HUES6 (cell line): ENCODE data around the gene IFT25.

Source experiments
- H3K27ac ChIP-seq: 2 replicates; pipeline ENCODE4 v1.7.0; 2013; ENCODE audit warnings: low read depth, mild to moderate bottlenecking, low read length, inconsistent platforms
- H3K27me3 ChIP-seq: 2 replicates; pipeline ENCODE4 v1.6.1; 2013; ENCODE audit warnings: low read length; ENCODE audit not compliant: control insufficient read depth, insufficient read depth
- H3K36me3 ChIP-seq: 2 replicates; pipeline ENCODE4 v1.6.1; 2013; ENCODE audit warnings: low read length; ENCODE audit not compliant: control insufficient read depth, insufficient read depth
- H3K4me1 ChIP-seq: 2 replicates; pipeline ENCODE4 v1.6.1; 2013; ENCODE audit warnings: low read length; ENCODE audit not compliant: control insufficient read depth, insufficient read depth
- H3K4me3 ChIP-seq: 2 replicates; pipeline ENCODE4 v1.5.1; 2013; ENCODE audit warnings: low read depth, low read length
- H3K9ac ChIP-seq: one replicate; pipeline ENCODE4 v1.6.1; 2013; ENCODE audit warnings: mild to moderate bottlenecking, low read length
- H3K9me3 ChIP-seq: 2 replicates; pipeline ENCODE4 v1.6.1; 2013; ENCODE audit warnings: low read depth, low read length; ENCODE audit not compliant: control insufficient read depth, insufficient read depth

Gene IFT25

DNA sequence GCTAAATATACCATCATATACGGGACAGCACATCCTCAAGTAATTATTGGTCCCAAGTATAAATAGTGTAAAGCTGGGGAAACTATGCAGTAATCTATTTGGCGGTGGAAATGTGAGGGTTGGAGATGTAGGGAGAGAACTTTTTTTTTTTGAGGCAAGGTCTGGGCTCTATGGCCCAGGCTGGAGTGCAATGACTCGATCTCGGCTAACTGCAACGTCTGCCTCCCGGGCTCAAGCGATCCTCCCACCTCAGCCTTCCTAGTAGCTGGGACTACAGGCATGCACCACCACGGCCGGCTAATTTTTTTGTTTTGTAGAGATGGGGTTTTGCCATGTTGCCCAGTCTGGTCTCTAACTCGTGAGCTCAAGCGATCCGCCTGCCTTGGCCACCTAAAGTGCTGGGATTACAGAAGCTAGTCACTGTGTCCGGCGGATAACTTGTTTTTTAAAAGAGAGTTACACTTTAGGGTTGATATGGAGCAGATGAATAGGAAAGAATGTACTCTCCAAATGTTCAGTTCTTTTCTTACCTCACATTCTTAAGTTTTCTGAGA lies 1.9 kb downstream of the IFT25 start:
- H3K4me1 ChIP-seq: peaks cover 26% of the 10 kb centered on the region
- H3K36me3 ChIP-seq: no peaks in the 10 kb centered on the region
- H3K9me3 ChIP-seq: no peaks in the 10 kb centered on the region
- no peak overlapping the region for H3K9ac ChIP-seq
- H3K4me3 ChIP-seq: no peak overlapping the region
- no peaks in the 10 kb centered on the region for H3K27me3 ChIP-seq
- no peak overlapping the region for H3K27ac ChIP-seq

DNA sequence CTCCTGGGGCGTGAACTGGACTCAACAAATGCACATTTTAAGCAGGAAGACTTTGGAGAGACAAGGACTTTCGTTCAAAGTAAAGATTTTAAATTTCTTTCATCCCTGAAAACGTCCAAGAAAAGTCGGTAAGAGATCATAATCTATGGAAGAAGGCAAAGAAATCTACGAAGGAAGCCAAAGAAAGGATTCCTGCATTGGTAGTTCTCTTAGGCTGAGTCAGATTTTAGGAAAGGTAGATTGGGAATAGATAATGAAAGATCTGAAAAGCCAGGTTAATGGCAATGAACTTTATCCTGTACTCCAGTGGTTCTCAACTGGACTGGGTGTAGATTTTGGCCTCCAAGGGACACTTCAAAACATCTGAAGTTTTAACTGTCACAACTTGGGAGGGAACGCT lies 2.4 kb downstream of the IFT25 start:
- Histone ChIP-seq H3K4me3 (no peak overlapping the region), H3K27me3 (no peaks in the 10 kb centered on the region), H3K27ac (no peak overlapping the region), H3K36me3 (no peaks in the 10 kb centered on the region; the same call in 1 of the 2 replicates), H3K4me1 (peaks cover 26% of the 10 kb centered on the region), H3K9me3 (no peaks in the 10 kb centered on the region), H3K9ac (no peak overlapping the region)

DNA sequence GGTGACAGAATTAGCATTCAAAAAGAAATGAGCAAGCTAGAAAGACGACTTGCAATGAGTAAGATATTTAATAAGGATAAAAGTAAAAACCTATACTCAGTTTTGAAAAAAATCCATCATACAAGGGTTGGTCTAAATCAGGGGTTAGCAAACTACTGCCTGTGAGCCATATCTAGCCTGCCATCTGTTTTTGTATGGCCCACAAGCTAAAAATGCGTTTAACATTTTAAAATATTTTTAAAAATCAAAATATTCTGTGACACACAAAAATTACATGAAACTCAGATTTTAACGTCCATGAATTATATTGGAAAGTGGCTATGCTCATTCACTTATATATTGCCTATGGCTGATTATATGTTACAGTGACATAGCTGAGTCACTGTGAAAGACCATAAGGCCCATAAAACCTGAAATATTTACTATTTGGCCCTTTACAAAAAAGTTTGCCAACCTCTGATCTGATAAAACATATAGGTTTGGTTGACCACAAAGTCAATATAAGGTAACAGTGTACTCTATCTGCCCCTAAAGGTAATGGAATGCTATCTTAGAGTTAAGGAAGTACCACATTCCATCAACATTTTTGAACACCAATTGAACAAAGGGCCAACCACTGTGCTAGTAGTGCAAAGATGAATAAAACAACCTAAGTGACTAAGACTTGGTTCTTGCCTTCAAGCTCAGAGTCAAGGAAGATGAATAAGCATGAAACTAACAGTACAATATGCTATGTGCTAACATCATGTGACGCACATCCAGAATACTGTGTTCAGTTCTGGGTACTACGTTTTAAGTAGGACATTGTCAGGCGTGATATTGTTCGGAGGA lies 3.2 kb downstream of the IFT25 start:
- no peak overlapping the region for H3K9ac ChIP-seq
- no peaks in the 10 kb centered on the region for H3K27me3 ChIP-seq
- H3K9me3 ChIP-seq: no peaks in the 10 kb centered on the region
- peaks cover 25% of the 10 kb centered on the region for H3K4me1 ChIP-seq
- H3K36me3 ChIP-seq: peaks cover 2% of the 10 kb centered on the region; the same call in 1 of the 2 replicates
- no peak overlapping the region for H3K4me3 ChIP-seq
- no peak overlapping the region for H3K27ac ChIP-seq

GRCh38 chr1:53938136-53938830 lies 7.2 kb downstream of the IFT25 start:
- no peak overlapping the region for H3K4me3 ChIP-seq
- no peaks in the 10 kb centered on the region for H3K27me3 ChIP-seq
- H3K4me1 ChIP-seq: peaks cover 11% of the 10 kb centered on the region; the same call in 1 of the 2 replicates
- no peak overlapping the region for H3K27ac ChIP-seq
- no peak overlapping the region for H3K9ac ChIP-seq
- H3K9me3 ChIP-seq: peaks cover 9% of the 10 kb centered on the region
- peaks cover 11% of the 10 kb centered on the region for H3K36me3 ChIP-seq

DNA sequence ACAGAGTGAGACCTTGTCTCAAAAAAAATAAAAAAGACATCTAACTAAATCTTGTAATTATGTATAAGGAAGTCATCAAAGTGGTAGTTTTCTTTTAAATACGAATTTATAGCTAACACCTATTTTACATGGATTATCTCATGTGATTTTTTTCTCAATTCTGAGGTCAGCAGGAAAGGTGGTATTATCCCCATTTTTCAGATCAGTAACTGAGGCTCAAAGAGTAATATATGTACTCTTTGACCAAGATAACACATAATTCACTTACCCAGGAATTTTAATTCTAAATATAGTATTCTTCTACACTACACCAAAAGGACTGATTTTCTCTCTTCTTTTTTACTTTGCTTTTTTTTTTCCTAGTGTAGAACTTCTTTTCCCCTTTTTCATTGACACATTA lies 9.1 kb downstream of the IFT25 start:
- Histone ChIP-seq H3K36me3 (peaks cover 11% of the 10 kb centered on the region), H3K27ac (no peak overlapping the region), H3K9me3 (peaks cover 18% of the 10 kb centered on the region), H3K9ac (no peak overlapping the region), H3K27me3 (no peaks in the 10 kb centered on the region), H3K4me3 (no peak overlapping the region), H3K4me1 (no peaks in the 10 kb centered on the region)

DNA sequence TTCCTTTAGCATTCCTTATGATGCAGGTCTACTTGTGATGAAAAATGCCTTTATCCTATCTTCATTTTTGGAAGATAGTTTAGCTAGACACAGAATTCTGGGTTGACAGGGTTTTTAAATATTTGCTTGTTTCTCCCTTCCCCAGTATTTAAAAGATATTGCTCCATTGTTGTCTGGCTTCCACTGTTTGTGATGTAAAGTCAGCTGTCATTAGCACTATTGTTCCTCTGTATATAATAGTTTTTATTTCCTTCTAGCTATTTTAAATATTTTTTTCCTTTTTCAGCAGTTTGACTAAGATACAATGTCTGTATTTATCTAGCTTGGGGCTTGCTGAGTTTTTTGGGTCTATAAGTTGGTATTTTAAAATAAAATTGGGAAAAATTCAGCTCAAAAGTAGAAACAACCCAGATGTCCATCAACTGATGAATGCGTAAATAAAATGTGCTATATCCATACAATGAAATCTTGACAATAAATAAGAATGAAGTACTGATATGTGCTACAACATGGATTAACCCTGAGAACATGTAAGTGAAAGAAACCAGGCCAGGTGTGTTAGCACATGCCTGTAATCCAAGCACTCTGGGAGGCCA lies 11.2 kb downstream of the IFT25 start:
- peaks cover 15% of the 10 kb centered on the region for H3K36me3 ChIP-seq
- no peaks in the 10 kb centered on the region for H3K27me3 ChIP-seq
- no peak overlapping the region for H3K27ac ChIP-seq
- H3K4me1 ChIP-seq: no peaks in the 10 kb centered on the region
- peaks cover 18% of the 10 kb centered on the region for H3K9me3 ChIP-seq
- no peak overlapping the region for H3K4me3 ChIP-seq
- no peak overlapping the region for H3K9ac ChIP-seq

DNA sequence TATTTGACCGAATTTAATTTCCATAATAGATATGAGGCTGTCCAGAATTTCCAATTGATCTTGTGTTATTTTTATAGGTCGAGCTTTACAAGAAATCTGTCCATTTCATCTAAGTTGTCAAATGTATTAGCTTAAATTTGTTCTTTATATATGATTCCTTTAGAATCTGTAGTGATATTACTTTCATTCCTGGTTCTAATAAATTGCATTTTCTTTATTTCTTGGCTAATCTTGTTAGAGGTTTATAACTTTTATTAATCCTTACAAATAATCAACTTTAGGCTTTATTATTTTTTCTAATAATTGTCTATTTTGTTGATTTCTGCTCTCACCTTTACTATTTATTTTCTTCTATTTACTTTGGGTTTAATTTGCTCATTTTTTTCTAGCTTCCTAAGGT lies 14.0 kb downstream of the IFT25 start:
- Histone ChIP-seq H3K4me3 (no peak overlapping the region), H3K27me3 (no peaks in the 10 kb centered on the region), H3K9ac (no peak overlapping the region), H3K4me1 (no peaks in the 10 kb centered on the region), H3K27ac (no peak overlapping the region), H3K36me3 (peaks cover 26% of the 10 kb centered on the region), H3K9me3 (peaks cover 18% of the 10 kb centered on the region)

DNA sequence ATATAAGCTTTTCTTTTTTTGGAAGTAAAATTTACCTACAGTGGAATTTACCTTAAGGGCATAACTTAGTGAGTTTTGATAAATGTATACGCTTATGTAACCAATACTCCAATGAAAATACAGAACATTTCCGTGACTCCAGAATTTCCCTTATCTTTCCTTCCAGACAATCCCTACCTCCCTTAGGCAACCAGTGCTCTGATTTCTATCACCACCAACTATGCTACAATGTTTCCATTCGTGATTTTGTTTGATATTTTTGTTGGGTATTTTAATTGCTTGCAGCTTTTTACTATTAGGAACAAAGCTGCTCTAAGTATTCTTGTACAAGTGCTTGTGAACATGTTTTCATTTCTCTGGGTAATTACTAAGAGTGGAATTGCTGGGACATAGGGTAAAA lies 14.6 kb downstream of the IFT25 start:
- H3K9ac ChIP-seq: no peak overlapping the region
- no peaks in the 10 kb centered on the region for H3K4me1 ChIP-seq
- no peaks in the 10 kb centered on the region for H3K27me3 ChIP-seq
- H3K9me3 ChIP-seq: peaks cover 18% of the 10 kb centered on the region
- no peak overlapping the region for H3K4me3 ChIP-seq
- peaks cover 26% of the 10 kb centered on the region for H3K36me3 ChIP-seq
- H3K27ac ChIP-seq: no peak overlapping the region

DNA sequence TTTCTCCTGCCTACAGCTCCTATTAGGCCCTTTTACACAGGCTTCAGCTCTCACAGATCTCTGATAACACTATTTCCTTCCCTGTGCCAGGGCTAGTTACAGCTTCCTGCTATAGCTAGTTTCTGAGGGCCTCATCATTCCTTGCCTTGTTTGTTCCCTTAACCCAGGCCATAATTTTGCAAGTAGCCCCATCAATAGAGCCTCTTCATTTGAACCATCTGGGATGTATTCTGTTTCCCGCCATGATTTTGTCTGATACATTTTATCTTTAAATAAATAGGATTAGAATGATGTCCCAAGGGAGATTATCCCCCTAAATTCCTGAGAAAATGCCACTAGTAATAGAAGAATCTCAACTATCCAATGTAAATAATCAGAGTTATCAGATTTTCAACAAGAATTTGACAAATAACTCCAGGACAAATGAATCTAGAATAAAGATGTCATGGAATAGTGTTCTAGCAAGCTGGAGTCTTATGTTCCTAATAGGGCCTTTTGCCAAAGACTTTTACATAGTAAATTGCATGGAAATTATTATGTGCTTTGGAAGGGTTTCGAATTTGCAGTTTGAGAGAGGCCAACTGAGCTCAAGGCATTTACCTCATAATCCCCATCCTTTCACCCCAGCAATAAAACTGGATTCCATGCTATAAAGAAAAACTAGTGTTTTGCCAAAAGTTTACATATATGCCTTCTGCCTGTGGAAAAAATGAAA lies 16.1 kb downstream of the IFT25 start:
- Histone ChIP-seq H3K4me3 (no peak overlapping the region), H3K36me3 (peaks cover 18% of the 10 kb centered on the region)

GRCh38 chr1:53927376-53927881 lies 18.1 kb downstream of the IFT25 start:
- Histone ChIP-seq H3K9ac (no peak overlapping the region), H3K4me1 (no peaks in the 10 kb centered on the region), H3K4me3 (no peak overlapping the region), H3K9me3 (peaks cover 5% of the 10 kb centered on the region; the same call in 1 of the 2 replicates), H3K27ac (no peak overlapping the region), H3K36me3 (peaks cover 20% of the 10 kb centered on the region), H3K27me3 (no peaks in the 10 kb centered on the region)

More for the DNA sequence above, 16.1 kb downstream of the IFT25 start:
- no peaks in the 10 kb centered on the region for H3K4me1 ChIP-seq
- H3K9ac ChIP-seq: no peak overlapping the region
- peaks cover 13% of the 10 kb centered on the region for H3K9me3 ChIP-seq
- no peaks in the 10 kb centered on the region for H3K27me3 ChIP-seq
- no peak overlapping the region for H3K27ac ChIP-seq
